GM18519 (cell line): ENCODE measurements around the gene YIPF6.
"Not testable (repeated sequence)": the region's sequence is repeated elsewhere in the genome, so short reads cannot be mapped to it uniquely, and the experiment has no call there.

Experiments
- ATAC-seq: cut with Tn5 transposase; IDR thresholded peaks from one replicate; pipeline ENCODE4 v1.9.1; 2021; ENCODE audit warnings: mild to moderate bottlenecking, moderate library complexity; ENCODE audit not compliant: unreplicated experiment, low FRiP score

The YIPF6 gene

DNA sequence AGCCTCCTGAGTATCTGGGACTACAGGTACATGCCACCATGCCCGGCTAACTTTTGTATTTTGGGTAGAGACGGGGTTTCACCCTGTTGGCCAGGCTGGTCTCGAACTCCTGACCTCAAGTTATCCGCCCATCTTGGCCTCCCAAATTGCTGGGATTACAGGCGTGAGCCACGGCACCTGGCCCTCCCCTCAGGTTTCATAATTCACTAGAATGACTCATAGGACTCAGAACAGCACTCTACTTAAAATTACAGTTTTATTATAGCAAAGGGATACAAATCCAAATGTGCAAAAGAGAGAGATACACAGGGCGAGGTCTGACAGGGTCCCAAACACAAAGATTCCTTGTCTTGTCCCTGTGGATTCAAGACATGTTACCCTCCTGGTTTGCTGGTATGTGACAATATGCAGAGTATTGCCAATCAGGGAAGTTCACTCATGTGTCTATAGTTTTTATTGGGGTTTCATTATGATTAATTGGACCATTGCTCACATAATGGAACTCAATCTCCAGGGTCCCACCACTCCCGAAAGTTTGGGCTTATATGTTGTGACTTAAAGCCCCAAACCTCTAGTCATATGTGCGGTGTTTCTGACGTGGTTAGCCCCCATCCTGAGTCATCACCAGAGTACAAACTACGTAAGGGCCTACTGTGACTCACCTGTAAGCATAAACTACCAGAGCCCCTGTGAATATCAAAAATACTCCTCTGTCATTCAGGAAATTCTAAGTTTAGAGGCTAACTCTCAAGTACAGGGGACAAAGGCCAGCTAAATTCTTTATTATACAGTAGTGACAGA, 5.2 kb downstream of the YIPF6 start:
- no peak for ATAC-seq

DNA sequence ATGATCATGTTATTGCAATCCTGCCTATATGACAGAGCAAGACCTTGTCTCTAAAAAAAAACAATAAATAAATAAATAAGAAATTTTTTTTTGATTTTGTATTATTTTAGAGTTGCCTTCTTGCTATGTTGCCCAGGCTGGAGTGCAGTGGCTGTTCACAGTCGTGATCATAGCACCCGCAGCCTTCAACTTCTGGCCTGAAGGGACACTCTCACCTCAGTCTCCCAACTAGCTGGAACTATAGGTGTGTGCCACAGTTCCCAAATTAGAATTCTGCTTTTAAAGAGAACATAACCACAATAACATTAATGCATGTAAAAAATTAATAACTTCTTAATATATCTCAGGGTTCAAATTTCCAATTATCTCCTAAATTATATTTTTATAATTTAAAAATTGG, 7.8 kb downstream of the YIPF6 start:
- no peak for ATAC-seq

GRCh38 chrX:68508799-68509198, 9.9 kb downstream of the YIPF6 start:
- ATAC-seq, result no peak

DNA sequence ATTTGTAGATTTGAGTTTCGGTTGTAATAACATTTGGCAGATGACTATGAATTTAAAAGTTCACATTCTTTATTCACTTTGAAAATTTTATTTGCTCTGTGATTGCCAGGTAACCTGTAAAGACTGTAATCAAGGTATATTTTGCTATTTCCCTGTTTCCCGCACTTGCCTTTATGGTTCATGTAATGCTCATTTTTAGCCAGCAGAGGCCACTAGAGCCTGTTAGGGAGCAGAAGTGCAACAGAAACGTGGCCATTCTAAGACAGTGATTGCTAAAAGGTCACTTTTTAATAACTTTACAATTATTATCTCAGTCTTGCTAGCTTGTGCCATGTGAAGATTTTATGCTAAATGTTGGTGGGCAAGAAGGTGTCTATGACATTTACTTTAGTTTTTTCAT, 12.4 kb downstream of the YIPF6 start:
- peak; percentile 64 for ATAC-seq

- not testable (repeated sequence) for ATAC-seq
Measured at GRCh38 chrX:68524680-68525079, 25.8 kb downstream of the YIPF6 start.

GRCh38 chrX:68532831-68533533, 34.1 kb downstream of the YIPF6 start:
- ATAC-seq, result no peak

DNA sequence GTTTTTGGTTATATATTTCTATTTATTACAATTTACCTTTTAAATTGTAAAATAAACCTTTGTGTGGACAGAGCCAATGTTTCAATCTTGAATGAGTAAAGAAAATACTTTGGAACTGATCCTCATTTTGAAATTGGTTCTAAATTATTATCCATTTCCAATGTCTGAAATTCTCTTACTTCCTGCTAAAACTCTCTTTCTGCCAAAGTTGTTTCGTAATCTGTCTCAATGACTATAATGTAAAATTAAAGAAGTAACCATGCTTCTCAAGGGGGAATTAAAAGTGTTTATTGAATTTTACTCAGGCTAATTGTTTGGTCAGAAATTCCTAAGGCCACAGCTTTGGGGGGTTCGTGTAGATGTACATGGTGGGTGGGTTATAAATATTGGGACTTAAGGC, 34.8 kb downstream of the YIPF6 start:
- ATAC-seq, result no peak

DNA sequence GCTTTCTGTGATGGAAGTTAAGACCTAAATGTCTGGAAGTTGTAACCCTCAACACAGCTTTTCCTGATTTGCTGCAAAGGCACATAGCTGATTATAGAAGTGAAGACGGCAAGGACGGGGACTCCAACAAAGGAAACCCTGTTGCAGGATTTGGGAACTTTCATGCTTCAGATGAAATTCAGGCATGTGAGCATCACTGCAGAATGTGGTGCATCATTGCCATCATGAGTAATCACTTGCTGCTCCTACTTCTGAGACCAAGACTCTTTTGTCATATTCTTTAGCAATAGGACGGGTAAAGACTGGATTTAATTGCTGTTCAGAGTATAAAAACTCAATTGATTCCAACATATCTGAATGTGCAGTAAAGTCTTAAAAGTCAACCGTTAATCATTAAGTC, 35.8 kb downstream of the YIPF6 start:
- ATAC-seq, result no peak

DNA sequence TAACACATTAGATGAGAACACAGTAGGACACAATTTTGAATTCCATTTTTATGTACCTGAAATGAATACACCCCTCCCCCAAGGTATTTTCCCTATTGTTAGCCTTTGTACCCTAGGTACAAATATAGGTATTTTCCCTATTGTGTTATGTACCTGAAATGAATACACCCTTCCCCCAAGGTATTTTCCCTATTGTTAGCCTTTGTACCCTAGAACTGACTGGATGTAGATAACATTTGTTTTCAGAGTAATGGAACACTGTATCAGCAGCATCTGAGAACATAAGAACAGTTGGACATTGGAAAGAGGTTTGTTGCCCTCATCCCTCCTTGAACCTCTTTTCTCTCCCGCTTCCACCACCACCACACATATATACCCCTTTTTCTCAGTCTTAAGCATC, 37.6 kb downstream of the YIPF6 start:
- no peak for ATAC-seq

- ATAC-seq, result no peak
Measured at GRCh38 chrX:68536884-68537283, 38.0 kb downstream of the YIPF6 start.

DNA sequence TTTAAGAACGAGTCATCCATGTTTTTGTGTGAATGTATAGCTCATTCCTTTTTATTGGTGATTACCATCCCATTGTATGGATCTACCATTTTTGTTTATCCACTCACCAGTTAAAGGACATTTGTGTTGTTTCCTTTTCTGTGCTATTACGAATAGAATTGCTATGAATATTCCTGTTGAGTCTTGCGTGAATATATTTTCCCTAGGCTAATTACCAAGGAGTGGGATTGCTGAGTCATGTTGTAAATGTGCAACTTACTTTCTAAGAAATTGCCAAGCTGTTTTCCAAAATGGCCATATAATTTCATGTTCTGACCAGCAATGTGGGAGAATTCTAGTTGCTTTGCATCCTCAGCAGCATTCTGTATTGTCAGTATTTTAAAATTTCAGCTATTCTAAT, 51.3 kb downstream of the YIPF6 start:
- ATAC-seq, result no peak

DNA sequence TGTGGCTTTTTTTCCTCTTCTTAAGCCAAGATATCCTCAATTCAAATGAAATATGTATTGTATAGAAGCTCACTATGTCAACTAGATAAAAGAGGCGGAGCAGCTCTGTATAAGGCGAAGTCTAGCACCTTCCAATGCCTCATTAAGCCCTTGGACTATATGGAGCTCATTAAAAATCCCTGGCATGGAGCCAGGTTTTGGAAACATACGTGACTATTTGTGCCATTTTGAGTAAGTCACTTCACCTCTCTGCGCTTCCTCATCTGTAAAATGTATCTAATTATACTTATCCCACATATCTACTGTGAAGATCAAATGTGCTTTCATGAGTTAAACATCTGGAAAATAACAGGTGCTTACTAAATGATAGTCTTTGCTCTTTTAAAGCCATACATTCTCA, 57.2 kb downstream of the YIPF6 start:
- ATAC-seq, result no peak

DNA sequence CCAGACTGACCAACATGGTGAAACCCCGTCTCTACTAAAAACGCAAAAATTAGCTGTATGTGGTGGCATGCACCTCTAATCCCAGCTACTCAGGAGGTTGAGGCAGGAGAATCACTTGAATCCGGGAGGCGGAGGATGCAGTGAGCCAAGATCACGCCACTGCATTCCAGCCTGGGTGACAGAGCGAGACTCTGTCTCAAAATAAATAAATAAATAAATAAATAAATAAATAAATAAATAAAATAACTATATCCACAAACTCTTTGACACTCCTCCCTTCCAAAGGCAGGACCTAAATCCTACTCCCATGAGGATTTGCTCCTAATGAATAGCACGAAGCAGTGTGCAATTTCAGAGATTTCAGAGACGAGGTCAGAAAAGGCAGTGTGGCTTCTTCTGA, 58.3 kb downstream of the YIPF6 start:
- not testable (repeated sequence) for ATAC-seq

GRCh38 chrX:68559905-68560304, 61.1 kb downstream of the YIPF6 start:
- ATAC-seq, result not testable (repeated sequence)

- ATAC-seq, result no peak
Measured at GRCh38 chrX:68568136-68568535, 69.3 kb downstream of the YIPF6 start.

DNA sequence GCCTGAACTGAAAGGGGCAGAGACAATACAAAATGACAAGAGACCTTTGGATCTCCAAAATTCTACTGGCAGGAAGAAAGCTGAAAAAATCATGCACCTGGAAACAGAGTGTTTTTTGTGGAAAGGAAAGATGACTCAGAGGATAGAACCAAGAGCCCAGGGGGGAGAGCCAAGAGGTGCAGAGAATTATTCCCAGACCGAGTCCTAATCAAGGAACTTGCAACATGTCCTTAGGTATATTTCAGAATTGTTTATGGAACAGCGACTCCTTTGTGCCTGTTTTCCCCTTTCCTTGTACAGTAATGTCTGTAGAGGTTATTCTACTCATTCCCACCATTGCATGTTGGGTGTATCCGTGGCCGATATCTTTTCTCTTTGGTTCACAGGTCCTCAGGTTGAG, 71.7 kb downstream of the YIPF6 start:
- no peak for ATAC-seq

GRCh38 chrX:68571292-68571609, 72.4 kb downstream of the YIPF6 start:
- ATAC-seq, result no peak

GRCh38 chrX:68571610-68572311, 72.9 kb downstream of the YIPF6 start:
- peak; percentile 91 for ATAC-seq

DNA sequence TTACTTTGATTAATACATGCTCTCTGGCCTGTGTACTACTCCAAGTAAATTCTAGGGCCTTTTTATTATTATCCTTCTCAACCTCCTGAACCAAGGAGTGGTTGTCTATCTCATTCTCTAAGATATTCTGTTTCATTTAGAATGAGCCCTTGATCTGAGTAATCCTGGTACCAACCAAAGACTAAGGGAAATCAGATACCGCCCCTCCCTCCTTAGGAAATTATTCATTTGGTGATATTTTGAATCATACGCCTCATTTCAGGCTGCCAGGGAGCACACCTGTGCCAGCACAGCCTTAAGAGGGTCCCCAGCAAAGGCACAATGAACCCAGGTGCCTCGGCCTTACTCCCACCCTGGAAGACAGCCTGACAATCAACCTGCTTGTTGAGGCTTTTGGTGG, 75.4 kb downstream of the YIPF6 start:
- no peak for ATAC-seq

GRCh38 chrX:68579810-68580209, 81.0 kb downstream of the YIPF6 start:
- ATAC-seq, result no peak

DNA sequence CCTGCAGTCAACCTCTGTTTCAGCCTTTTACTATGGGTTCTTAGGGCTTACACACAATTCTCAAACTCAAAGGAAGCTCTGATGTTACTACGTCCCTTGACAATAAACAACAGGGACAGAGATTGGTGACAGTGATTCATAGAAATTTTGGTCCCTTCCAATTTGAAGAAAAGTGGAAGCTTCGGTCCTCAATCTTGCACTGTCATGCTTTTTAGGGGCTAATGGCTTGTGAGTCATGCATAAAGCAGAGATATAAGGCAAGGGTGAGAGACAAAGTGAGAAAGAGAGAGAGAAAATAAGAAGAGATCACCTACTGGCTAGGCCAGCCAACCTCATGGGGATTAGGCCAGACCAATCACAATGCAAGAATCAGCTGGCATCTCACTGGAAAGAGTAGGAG, 85.4 kb downstream of the YIPF6 start:
- no peak for ATAC-seq
